ENCODE data around the gene NMRK1.

Gene NMRK1

DNA sequence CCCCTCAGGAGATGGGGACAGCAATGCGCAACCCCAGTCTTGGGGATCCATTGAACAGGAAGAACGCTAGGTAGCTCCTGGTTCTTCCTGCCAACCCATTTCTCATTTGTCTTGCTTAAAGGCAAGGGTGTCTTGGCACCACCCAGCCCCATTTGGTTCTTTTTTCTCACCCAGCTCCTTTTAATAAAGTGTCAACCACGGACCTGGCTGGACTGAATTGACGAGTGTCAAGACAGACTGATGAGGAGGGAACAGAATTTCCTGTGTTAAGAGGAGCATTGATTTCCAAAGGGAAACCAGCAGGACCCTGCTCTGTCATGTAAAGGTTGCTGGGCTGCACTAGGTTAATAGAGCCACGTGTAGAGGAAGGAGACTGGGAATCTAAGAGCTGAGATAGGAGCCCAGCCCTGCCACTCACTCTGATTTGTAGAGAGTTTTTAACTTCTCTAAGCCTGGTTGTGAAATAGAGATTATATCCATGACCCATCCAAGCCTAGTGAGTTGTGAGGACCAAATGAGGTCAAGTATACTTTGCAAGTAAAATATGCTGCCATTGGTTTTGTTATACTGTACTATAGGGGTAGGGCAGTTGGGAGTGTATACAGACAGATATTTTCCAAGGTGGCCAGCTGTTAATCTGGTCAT, 34.1 kb upstream of the NMRK1 start:
- TF ChIP-seq PAX5 (IDR thresholded peaks at IDR 0.05; ENCODE audit: insufficient read depth, low read length, severe bottlenecking) (no peak), SPI1 (IDR thresholded peaks at IDR 0.05; ENCODE audit: low read depth, low read length) (no peak), POLR2A (IDR thresholded peaks at IDR 0.05; ENCODE audit: low read depth, low read length) (no peak), POLR2AphosphoS5 (IDR thresholded peaks at IDR 0.05; ENCODE audit: low read depth, low read length) (no peak), TAF1 (IDR thresholded peaks at IDR 0.05; ENCODE audit: low read depth, low read length) (no peak), POU2F2 (IDR thresholded peaks at IDR 0.05; ENCODE audit: low read depth, low read length) (no peak)
- FAIRE-seq = no peak
- DNase-seq (ENCODE audit: insufficient read length, low spot score) = no peak

DNA sequence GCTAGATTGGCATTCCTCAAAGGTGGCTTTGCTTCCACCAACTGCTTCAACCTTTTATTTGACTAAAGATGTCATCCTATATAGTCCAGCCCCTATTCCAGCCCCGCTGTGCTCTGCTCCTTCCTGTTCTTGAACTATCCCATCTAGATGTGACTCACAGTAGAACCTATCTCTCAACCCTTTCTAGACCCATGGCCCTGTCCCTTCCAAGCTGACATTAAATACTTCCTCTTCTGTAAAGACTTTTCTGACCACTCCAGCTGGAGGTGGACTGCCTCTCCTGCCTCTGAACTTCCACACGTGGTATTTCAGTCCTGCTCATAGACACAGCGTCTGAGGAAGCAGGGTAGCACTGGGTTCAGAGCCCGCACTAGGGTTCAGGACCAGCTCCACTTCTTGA, 32.7 kb upstream of the NMRK1 start:
- no peak for DNase-seq (ENCODE audit: insufficient read length, low spot score)
- TF ChIP-seq POLR2AphosphoS5 (IDR thresholded peaks at IDR 0.05; ENCODE audit: low read depth, low read length) (no peak), TAF1 (IDR thresholded peaks at IDR 0.05; ENCODE audit: low read depth, low read length) (no peak), POLR2A (IDR thresholded peaks at IDR 0.05; ENCODE audit: low read depth, low read length) (no peak), PAX5 (IDR thresholded peaks at IDR 0.05; ENCODE audit: insufficient read depth, low read length, severe bottlenecking) (no peak), SPI1 (IDR thresholded peaks at IDR 0.05; ENCODE audit: low read depth, low read length) (no peak), POU2F2 (IDR thresholded peaks at IDR 0.05; ENCODE audit: low read depth, low read length) (no peak)
- FAIRE-seq = no peak

DNA sequence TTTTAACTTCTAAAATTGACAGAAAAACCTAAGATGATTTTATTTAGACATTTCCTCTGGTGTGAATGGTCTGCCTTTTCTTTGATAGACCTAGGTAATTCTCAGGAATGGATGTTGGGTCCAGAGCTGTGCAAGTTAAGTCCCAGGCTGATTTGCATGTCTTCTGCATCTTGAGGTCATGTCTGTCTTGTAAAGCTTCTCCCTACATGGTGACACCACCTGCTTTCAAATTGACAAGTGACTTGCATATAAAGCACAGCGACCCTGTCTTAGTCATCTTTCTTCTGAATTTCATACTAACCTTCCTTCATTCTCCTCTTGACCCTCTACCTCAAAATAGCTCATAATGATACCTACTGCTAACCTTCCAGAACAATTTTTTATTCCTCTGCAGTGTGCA, 29.6 kb upstream of the NMRK1 start:
- DNase-seq (ENCODE audit: insufficient read length, low spot score) = no peak
- no peak for FAIRE-seq
- TF ChIP-seq POLR2A (IDR thresholded peaks at IDR 0.05; ENCODE audit: low read depth, low read length) (no peak), POU2F2 (IDR thresholded peaks at IDR 0.05; ENCODE audit: low read depth, low read length) (no peak), POLR2AphosphoS5 (IDR thresholded peaks at IDR 0.05; ENCODE audit: low read depth, low read length) (no peak), PAX5 (IDR thresholded peaks at IDR 0.05; ENCODE audit: insufficient read depth, low read length, severe bottlenecking) (no peak), SPI1 (IDR thresholded peaks at IDR 0.05; ENCODE audit: low read depth, low read length) (no peak), TAF1 (IDR thresholded peaks at IDR 0.05; ENCODE audit: low read depth, low read length) (no peak)

DNA sequence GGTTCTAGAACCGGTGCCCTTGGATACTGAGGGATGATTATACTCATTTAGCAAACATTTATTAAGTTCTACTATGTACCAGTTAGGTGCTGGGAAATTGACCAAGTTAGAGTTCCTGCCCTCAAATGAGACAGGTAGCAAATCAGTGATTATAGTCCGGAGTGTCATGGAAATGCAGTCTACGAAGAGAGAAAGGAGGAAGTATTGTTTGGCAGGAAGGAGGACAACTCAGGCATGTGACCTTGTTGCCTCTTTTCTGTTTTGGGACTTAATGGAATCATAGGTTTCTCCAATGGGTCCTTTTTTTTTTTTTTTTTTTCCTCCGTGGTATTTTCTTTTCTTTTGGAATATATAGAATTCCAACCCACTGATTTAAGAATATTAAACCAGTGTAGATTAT, 28.4 kb upstream of the NMRK1 start:
- no peak for FAIRE-seq
- TF ChIP-seq POLR2AphosphoS5 (IDR thresholded peaks at IDR 0.05; ENCODE audit: low read depth, low read length) = no peak
- TF ChIP-seq PAX5 (IDR thresholded peaks at IDR 0.05; ENCODE audit: insufficient read depth, low read length, severe bottlenecking) = no peak
- TF ChIP-seq POLR2A (IDR thresholded peaks at IDR 0.05; ENCODE audit: low read depth, low read length) = no peak
- no peak for TF ChIP-seq SPI1 (IDR thresholded peaks at IDR 0.05; ENCODE audit: low read depth, low read length)
- no peak for TF ChIP-seq TAF1 (IDR thresholded peaks at IDR 0.05; ENCODE audit: low read depth, low read length)
- no peak for TF ChIP-seq POU2F2 (IDR thresholded peaks at IDR 0.05; ENCODE audit: low read depth, low read length)
- no peak for DNase-seq (ENCODE audit: insufficient read length, low spot score)

DNA sequence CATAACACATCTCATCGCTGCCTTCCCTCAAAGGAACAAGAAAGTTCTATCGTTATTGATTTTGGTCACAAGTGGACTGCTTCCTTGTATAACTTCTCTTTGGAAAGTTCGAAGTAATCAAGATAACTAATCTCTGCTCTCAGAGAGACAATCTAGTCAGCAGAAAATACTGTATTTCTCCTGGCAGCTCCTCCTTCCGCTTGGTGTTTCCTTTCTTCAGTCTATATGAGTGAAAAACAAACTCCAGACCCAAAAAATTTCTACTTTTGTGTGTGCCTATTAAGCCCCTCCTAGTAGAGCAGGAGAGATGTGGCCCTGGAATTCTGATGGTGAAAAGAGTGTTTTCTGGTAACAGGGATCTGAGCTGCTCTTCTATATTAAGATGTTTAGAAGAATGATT, 24.8 kb upstream of the NMRK1 start:
- FAIRE-seq (no peak), DNase-seq (ENCODE audit: insufficient read length, low spot score) (no peak)
- no peak for TF ChIP-seq POLR2A (IDR thresholded peaks at IDR 0.05; ENCODE audit: low read depth, low read length)
- no peak for TF ChIP-seq TAF1 (IDR thresholded peaks at IDR 0.05; ENCODE audit: low read depth, low read length)
- TF ChIP-seq SPI1 (IDR thresholded peaks at IDR 0.05; ENCODE audit: low read depth, low read length) = no peak
- TF ChIP-seq PAX5 (IDR thresholded peaks at IDR 0.05; ENCODE audit: insufficient read depth, low read length, severe bottlenecking) = no peak
- no peak for TF ChIP-seq POU2F2 (IDR thresholded peaks at IDR 0.05; ENCODE audit: low read depth, low read length)
- no peak for TF ChIP-seq POLR2AphosphoS5 (IDR thresholded peaks at IDR 0.05; ENCODE audit: low read depth, low read length)

DNA sequence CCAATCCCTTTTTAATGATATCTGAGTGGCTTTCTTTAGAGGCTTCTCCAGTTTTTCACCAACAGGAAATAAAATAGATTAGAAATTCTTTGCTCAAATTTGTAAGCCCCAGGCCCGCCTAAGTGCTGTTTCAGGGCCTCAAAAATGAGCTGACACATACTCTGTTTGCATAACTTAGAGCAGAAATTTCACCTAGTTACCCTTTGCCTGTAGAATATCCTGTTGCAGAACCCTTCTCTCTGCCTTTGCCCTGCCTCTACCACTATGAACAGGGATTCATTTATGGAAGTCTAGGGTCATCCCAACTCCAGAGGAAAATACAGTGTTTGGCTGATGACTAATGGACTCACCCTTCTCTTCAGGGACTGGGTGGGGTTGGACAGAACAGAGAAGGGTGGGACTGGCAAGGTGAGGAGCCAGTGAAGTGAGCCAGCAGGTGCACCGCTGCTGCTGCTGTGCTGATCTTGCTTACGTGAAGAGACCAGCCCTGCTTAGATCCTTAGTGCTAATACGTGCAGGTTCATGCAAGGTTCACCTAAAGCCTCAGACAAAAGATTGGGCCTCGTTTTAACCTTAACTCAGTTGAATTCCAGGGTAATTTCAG, 23.2 kb upstream of the NMRK1 start:
- DNase-seq (ENCODE audit: insufficient read length, low spot score) (no peak), FAIRE-seq (no peak)
- TF ChIP-seq PAX5 (IDR thresholded peaks at IDR 0.05; ENCODE audit: insufficient read depth, low read length, severe bottlenecking) (no peak), POU2F2 (IDR thresholded peaks at IDR 0.05; ENCODE audit: low read depth, low read length) (no peak), POLR2A (IDR thresholded peaks at IDR 0.05; ENCODE audit: low read depth, low read length) (no peak), SPI1 (IDR thresholded peaks at IDR 0.05; ENCODE audit: low read depth, low read length) (no peak), POLR2AphosphoS5 (IDR thresholded peaks at IDR 0.05; ENCODE audit: low read depth, low read length) (no peak), TAF1 (IDR thresholded peaks at IDR 0.05; ENCODE audit: low read depth, low read length) (no peak)

DNA sequence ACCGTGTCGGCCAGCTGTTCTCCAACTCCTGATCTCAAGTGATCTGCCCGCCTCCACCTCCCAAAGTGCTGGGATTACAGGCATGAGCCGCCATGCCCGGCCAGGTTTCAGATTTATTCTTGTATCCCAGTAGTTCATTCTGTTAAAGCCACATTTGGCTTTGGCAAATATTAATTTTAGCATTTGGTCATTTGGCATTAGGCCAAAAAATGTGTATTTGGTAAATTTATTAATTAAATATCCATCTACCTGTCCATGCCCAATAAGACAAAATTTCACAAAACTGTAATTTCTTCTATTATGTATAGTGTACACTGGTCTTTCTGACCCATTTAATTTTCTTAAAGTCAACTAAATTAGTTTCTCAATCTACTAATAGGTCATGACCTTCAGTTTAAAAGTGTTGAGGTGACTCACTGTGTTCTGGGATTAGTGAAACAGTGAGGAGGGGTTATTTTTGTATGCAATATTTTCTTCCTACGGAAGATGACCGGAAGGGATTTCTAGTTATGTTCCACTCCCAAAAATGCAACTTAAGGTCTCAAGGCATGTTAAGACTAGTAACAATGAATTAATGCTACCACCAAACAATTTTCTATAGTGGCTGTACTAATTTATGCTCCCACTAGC, 21.4 kb upstream of the NMRK1 start:
- DNase-seq (ENCODE audit: insufficient read length, low spot score) (no peak), FAIRE-seq (no peak)
- TF ChIP-seq TAF1 (IDR thresholded peaks at IDR 0.05; ENCODE audit: low read depth, low read length) = no peak
- no peak for TF ChIP-seq SPI1 (IDR thresholded peaks at IDR 0.05; ENCODE audit: low read depth, low read length)
- TF ChIP-seq POU2F2 (IDR thresholded peaks at IDR 0.05; ENCODE audit: low read depth, low read length) = no peak
- no peak for TF ChIP-seq POLR2AphosphoS5 (IDR thresholded peaks at IDR 0.05; ENCODE audit: low read depth, low read length)
- no peak for TF ChIP-seq PAX5 (IDR thresholded peaks at IDR 0.05; ENCODE audit: insufficient read depth, low read length, severe bottlenecking)
- TF ChIP-seq POLR2A (IDR thresholded peaks at IDR 0.05; ENCODE audit: low read depth, low read length) = no peak

DNA sequence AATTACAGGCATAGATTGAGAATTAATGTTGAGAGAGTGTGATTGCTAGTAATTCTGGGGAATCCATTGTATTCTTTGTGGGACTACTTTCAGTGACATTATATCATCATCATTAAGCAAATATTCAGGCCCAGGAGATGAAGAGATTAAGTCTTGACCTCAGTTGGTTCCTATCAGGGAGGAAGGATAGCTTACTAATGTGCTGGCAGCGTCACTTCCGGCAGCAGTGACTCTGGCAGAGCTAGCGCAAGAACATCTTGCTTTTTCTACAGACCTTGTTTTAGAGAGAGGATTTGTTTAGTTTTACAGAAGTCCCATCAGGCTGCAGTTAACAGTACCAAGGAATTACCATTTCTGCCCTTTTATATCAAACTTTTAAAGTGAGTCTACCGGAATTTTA, 20.6 kb upstream of the NMRK1 start:
- no peak for TF ChIP-seq PAX5 (IDR thresholded peaks at IDR 0.05; ENCODE audit: insufficient read depth, low read length, severe bottlenecking)
- DNase-seq (ENCODE audit: insufficient read length, low spot score) (no peak), FAIRE-seq (peak; percentile 43)

DNA sequence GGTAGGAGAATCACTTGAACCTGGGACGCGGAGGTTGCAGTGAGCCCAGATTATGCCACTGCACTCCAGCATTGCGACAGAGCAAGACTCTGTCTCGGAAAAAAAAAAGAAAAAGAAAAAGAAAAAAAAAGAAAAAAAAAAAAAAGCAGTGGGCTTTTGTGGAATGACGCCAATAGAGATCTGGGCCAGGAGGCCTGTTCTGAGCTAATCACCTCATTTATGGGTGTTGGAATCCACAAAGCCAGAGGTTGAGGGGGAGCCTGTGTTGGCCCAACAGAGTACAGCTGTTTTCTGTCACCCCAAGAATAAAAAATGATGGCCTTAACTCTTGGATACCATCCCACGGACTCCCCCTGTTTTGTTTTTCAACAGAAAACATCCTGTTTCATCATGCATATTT, 18.9 kb upstream of the NMRK1 start:
- TF ChIP-seq SPI1 (IDR thresholded peaks at IDR 0.05; ENCODE audit: low read depth, low read length) (no peak), TAF1 (IDR thresholded peaks at IDR 0.05; ENCODE audit: low read depth, low read length) (no peak), POU2F2 (IDR thresholded peaks at IDR 0.05; ENCODE audit: low read depth, low read length) (no peak), PAX5 (IDR thresholded peaks at IDR 0.05; ENCODE audit: insufficient read depth, low read length, severe bottlenecking) (no peak), POLR2AphosphoS5 (IDR thresholded peaks at IDR 0.05; ENCODE audit: low read depth, low read length) (no peak), POLR2A (IDR thresholded peaks at IDR 0.05; ENCODE audit: low read depth, low read length) (no peak)
- DNase-seq (ENCODE audit: insufficient read length, low spot score) (no peak), FAIRE-seq (no peak)

Measured in GM12891 (cell line).